H1 (cell line): ENCODE results near the gene FGL2. TPM values are rescaled to one million over a fixed set of nuclear protein-coding genes. Genes with fewer than 3 reads are reported as not detected.

Experiments
- CTCF ChIA-PET: fragments of 300-600 bp; sonication (Branson Sonifier 250); formaldehyde crosslinking; loops from one replicate; lab custom pipeline; 2021; ENCODE audit not compliant: partially characterized antibody; lab: Charles Lee
- POLR2A ChIA-PET: fragments of 300-600 bp; sonication (Branson Sonifier 250); formaldehyde crosslinking; loops from one replicate; lab custom pipeline; 2021; ENCODE audit warnings: inconsistent platforms; ENCODE audit not compliant: partially characterized antibody; lab: Charles Lee
- DNase-seq, 2 experiments: peaks; one replicate each; pipeline versions ENCODE4 v3.0.0 to v3.0.0-alpha.2; 2010 to 2022; ENCODE audit warnings: low spot score in 2 of 2, low read depth in 1 of 2, mixed read lengths in 1 of 2
- FAIRE-seq: peaks from 2 replicates; lab custom pipeline; 2011; peaks lifted over from hg19 to GRCh38; lab: Jason Lieb, UNC
- H2AFZ ChIP-seq: 2 replicates; pipeline ENCODE4 v1.8.1; 2012; ENCODE audit warnings: low read length, inconsistent platforms
- H2AK5ac ChIP-seq: 2 replicates; pipeline ENCODE4 v1.6.1; 2013; ENCODE audit warnings: low read depth, low read length
- H2BK120ac ChIP-seq: replicated peaks from 2 replicates; pipeline ENCODE3; 2013; ENCODE audit warnings: low read depth, low read length, inconsistent platforms
- H2BK12ac ChIP-seq: 2 replicates; pipeline ENCODE4 v1.6.1; 2013; ENCODE audit warnings: low read depth, low read length
- H2BK15ac ChIP-seq: 2 replicates; pipeline ENCODE4 v1.6.1; 2013; ENCODE audit warnings: low read length
- H2BK20ac ChIP-seq: 2 replicates; pipeline ENCODE4 v1.6.1; 2013; ENCODE audit warnings: low read length
- H2BK5ac ChIP-seq: 2 replicates; pipeline ENCODE4 v1.6.1; 2013; ENCODE audit warnings: low read depth, low read length
- H3K14ac ChIP-seq: 2 replicates; pipeline ENCODE4 v1.6.1; 2013; ENCODE audit warnings: inconsistent platforms; ENCODE audit not compliant: insufficient read length
- H3K18ac ChIP-seq: 2 replicates; pipeline ENCODE4 v1.6.1; 2013; ENCODE audit warnings: low read length; ENCODE audit errors: extremely low read depth
- H3K23ac ChIP-seq: 2 replicates; pipeline ENCODE4 v1.6.1; 2013; ENCODE audit warnings: inconsistent platforms; ENCODE audit not compliant: insufficient read length
- H3K23me2 ChIP-seq: 2 replicates; pipeline ENCODE4 v1.6.1; 2013; ENCODE audit warnings: low read depth, low read length
- H3K27ac ChIP-seq: 2 replicates; pipeline ENCODE4 v1.6.1; 2011; ENCODE audit warnings: low read depth, low read length, inconsistent platforms
- H3K27me3 ChIP-seq, 4 experiments: replicated peaks in 1 of 4; 1 replicate in 1 of 4; 2 replicates in 3 of 4; pipeline versions ENCODE4 v1.6.1 to v1.8.1; 2011 to 2013; ENCODE audit warnings: low read length in 3 of 4, mild to moderate bottlenecking in 3 of 4, inconsistent platforms in 2 of 4, mixed read lengths in 2 of 4, moderate library complexity in 1 of 4; ENCODE audit not compliant: control insufficient read depth in 3 of 4, insufficient read depth in 3 of 4; ENCODE audit errors: extremely low read depth in 1 of 4
- H3K36me3 ChIP-seq, 4 experiments: 2 replicates each; pipeline versions ENCODE4 v1.6.1 to v1.8.1; 2011 to 2013; ENCODE audit warnings: mild to moderate bottlenecking in 4 of 4, low read length in 3 of 4, moderate library complexity in 2 of 4, control low read depth in 1 of 4, inconsistent platforms in 1 of 4; ENCODE audit not compliant: insufficient read depth in 4 of 4, control insufficient read depth in 2 of 4
- H3K4ac ChIP-seq: replicated peaks from 2 replicates; pipeline ENCODE3; 2013; ENCODE audit warnings: low read length, low read depth, mixed read lengths, inconsistent platforms; ENCODE audit not compliant: insufficient read length
- H3K4me1 ChIP-seq, 4 experiments: replicated peaks in 1 of 4; 1 replicate in 1 of 4; 2 replicates in 3 of 4; pipeline versions ENCODE4 v1.6.1 to v1.8.1; 2011 to 2013; ENCODE audit warnings: low read length in 3 of 4, inconsistent platforms in 2 of 4, mixed read lengths in 1 of 4; ENCODE audit not compliant: insufficient read depth in 4 of 4, control insufficient read depth in 3 of 4
- H3K4me2 ChIP-seq, 2 experiments: 2 replicates each; pipeline versions ENCODE4 v1.6.1 to v1.8.1; 2011 to 2013; ENCODE audit warnings: low read depth in 2 of 2, low read length in 2 of 2, control low read depth in 1 of 2, inconsistent platforms in 1 of 2, mild to moderate bottlenecking in 1 of 2; ENCODE audit not compliant: insufficient read depth in 1 of 2
- H3K4me3 ChIP-seq, 4 experiments: fragments of 200-600, 300-600 bp in 1 of 4; sonication (generic), shearing (Covaris generic), sonication (Bioruptor Twin) in 1 of 4; 2 replicates each; pipeline versions ENCODE4 v1.5.1 to v1.8.1; 2011 to 2016; ENCODE audit warnings: low read length in 4 of 4, low read depth in 3 of 4, control low read depth in 2 of 4, inconsistent platforms in 2 of 4, mild to moderate bottlenecking in 2 of 4, mixed read lengths in 1 of 4, moderate library complexity in 1 of 4; ENCODE audit not compliant: insufficient read depth in 2 of 4; ENCODE audit errors: extremely low read depth in 1 of 4
- H3K56ac ChIP-seq: replicated peaks from 2 replicates; pipeline ENCODE3; 2013; ENCODE audit warnings: low read depth, mild to moderate bottlenecking, mixed read lengths, low read length, inconsistent platforms; ENCODE audit not compliant: insufficient read length
- H3K79me1 ChIP-seq: 2 replicates; pipeline ENCODE4 v1.6.1; 2013; ENCODE audit warnings: low read depth, low read length, control low read depth
- H3K79me2 ChIP-seq, 2 experiments: 2 replicates each; pipeline versions ENCODE4 v1.6.1 to v1.8.1; 2012 to 2013; ENCODE audit warnings: low read length in 2 of 2, mild to moderate bottlenecking in 2 of 2, inconsistent platforms in 1 of 2; ENCODE audit not compliant: insufficient read depth in 2 of 2, control insufficient read depth in 1 of 2
- H3K9ac ChIP-seq, 4 experiments: replicated peaks in 1 of 4; 1 replicate in 1 of 4; 2 replicates in 3 of 4; pipeline versions ENCODE4 v1.6.1 to v1.8.1; 2011 to 2013; ENCODE audit warnings: low read depth in 3 of 4, low read length in 3 of 4, control low read depth in 2 of 4, mild to moderate bottlenecking in 2 of 4, moderate library complexity in 2 of 4, inconsistent platforms in 1 of 4; ENCODE audit errors: extremely low read depth in 1 of 4
- H3K9me3 ChIP-seq, 2 experiments: 2 replicates each; pipeline versions ENCODE4 v1.6.1 to v1.8.1; 2012 to 2013; ENCODE audit warnings: mild to moderate bottlenecking in 2 of 2, moderate library complexity in 2 of 2, control low read depth in 1 of 2, inconsistent platforms in 1 of 2, low read depth in 1 of 2, low read length in 1 of 2, mixed read lengths in 1 of 2; ENCODE audit not compliant: insufficient read depth in 2 of 2
- H4K20me1 ChIP-seq, 2 experiments: replicated peaks in 1 of 2; 2 replicates each; pipeline versions ENCODE3 to v1.8.1; 2011 to 2013; ENCODE audit warnings: inconsistent platforms in 2 of 2, low read length in 2 of 2, mild to moderate bottlenecking in 1 of 2; ENCODE audit not compliant: insufficient read depth in 2 of 2, control insufficient read depth in 1 of 2
- H4K5ac ChIP-seq: 2 replicates; pipeline ENCODE4 v1.6.1; 2013; ENCODE audit warnings: low read length, low read depth, mixed read lengths, inconsistent platforms; ENCODE audit not compliant: insufficient read length
- H4K8ac ChIP-seq: 2 replicates; pipeline ENCODE4 v1.8.0; 2013; ENCODE audit warnings: mild to moderate bottlenecking, moderate library complexity, low read length, inconsistent platforms; ENCODE audit not compliant: insufficient read depth; ENCODE audit errors: extremely low read depth
- H4K91ac ChIP-seq: replicated peaks from 2 replicates; pipeline ENCODE3; 2013; ENCODE audit warnings: low read length, mixed read lengths, inconsistent platforms; ENCODE audit not compliant: insufficient read length
- CTCF ChIP-seq, 3 experiments: IDR thresholded peaks; 1 replicate in 2 of 3; 2 replicates in 1 of 3; pipeline versions ENCODE4 v1.5.1 to v1.6.1; 2011; ENCODE audit warnings: low read length in 3 of 3, mild to moderate bottlenecking in 3 of 3, inconsistent platforms in 2 of 3, low read depth in 1 of 3, moderate library complexity in 1 of 3; ENCODE audit not compliant: insufficient read depth in 1 of 3; ENCODE audit errors: control extremely low read depth in 1 of 3
- MAX ChIP-seq: IDR thresholded peaks from 2 replicates; pipeline ENCODE4 v1.6.1; 2012; ENCODE audit warnings: inconsistent platforms
- SRF ChIP-seq: IDR thresholded peaks from 2 replicates; pipeline ENCODE4 v1.6.1; 2011; ENCODE audit warnings: mild to moderate bottlenecking, low read depth, low read length, moderate library complexity
- USF2 ChIP-seq: IDR thresholded peaks from 2 replicates; pipeline ENCODE4 v1.6.1; 2011; ENCODE audit warnings: low read length, improper control_type of control experiment
- WGBS, 2 experiments: shearing (Covaris generic) in 1 of 2; methylation state at CpG; one replicate each; pipeline versions ENCODE4 v1.1.6 to v1.1.7; 2013 to 2015; ENCODE audit warnings: low lambda C conversion rate in 2 of 2, mixed read lengths in 2 of 2, inconsistent platforms in 1 of 2, low coverage in 1 of 2, missing lambda C conversion rate in 1 of 2; ENCODE audit not compliant: insufficient replicate concordance in 2 of 2, insufficient coverage in 1 of 2, insufficient read length in 1 of 2; ENCODE audit errors: extremely low coverage in 1 of 2, missing lambda C conversion rate in 1 of 2; 5-methylcytosine and 5-hydroxymethylcytosine counted together
- polyA plus RNA-seq, 7 experiments: library from polyadenylated mRNA; depleted of rRNA in 3 of 7; stranded (reverse) in 5 of 7; unstranded in 2 of 7; fragments of >200 nt in 5 of 7; fragments of 200-250 nt in 2 of 7; gene quantifications; 1 replicate in 5 of 7; 2 replicates in 1 of 7; 4 replicates in 1 of 7; pipeline versions ENCODE4 v1.2.1 to v1.2.3, GENCODE V29; 2011 to 2013; ENCODE audit warnings: missing spikeins in 2 of 7, mixed read lengths in 2 of 7
- total RNA-seq: library from RNA; stranded (reverse); fragmentation: NEBNext Ultra II Directional; extraction: Animal tissue kit (Norgen Biotek cat#: 25700); gene quantifications from 2 replicates; pipeline ENCODE4 v1.2.1, GENCODE V29; 2021

FGL2 gene
- total and polyA plus RNA-seq, 2 of the 8 experiments (the other 6 are each of a cell fraction or from before 2014, with no cell fraction given): not detected

GRCh38 chr7:77239471-77239870 is 39.9 kb upstream of the FGL2 start:
- no peaks in the 10 kb centered on the region for H3K27me3 ChIP-seq
- no peak overlapping the region for H4K5ac ChIP-seq
- H2BK120ac ChIP-seq: no peak overlapping the region
- no peak overlapping the region for H3K4me2 ChIP-seq
- TF ChIP-seq USF2: no peak
- no peak for TF ChIP-seq CTCF (IDR thresholded peaks at IDR 0.05; ENCODE audit: control extremely low read depth in 1 of 3, insufficient read depth in 1 of 3, low read depth in 1 of 3, low read length in 3 of 3)
- TF ChIP-seq SRF: no peak
- TF ChIP-seq MAX: no peak
- no peaks in the 10 kb centered on the region for H4K20me1 ChIP-seq
- no peaks in the 10 kb centered on the region for H3K9me3 ChIP-seq
- no peak overlapping the region for H4K8ac ChIP-seq
- no peak overlapping the region for H3K9ac ChIP-seq
- H3K79me2 ChIP-seq: no peaks in the 10 kb centered on the region
- no peaks in the 10 kb centered on the region for H3K23me2 ChIP-seq
- no peak overlapping the region for H2BK20ac ChIP-seq
- H3K4ac ChIP-seq: no peak overlapping the region
- no peak overlapping the region for H2BK12ac ChIP-seq
- peaks cover 0 to 12% (median 3%) of the 10 kb centered on the region in 4 experiments; a peak in 3 of 7 replicates for H3K4me1 ChIP-seq
- ChIA-PET CTCF (interaction anchor here (0.6 to 3.2 kb wide), 3 partner anchors 8 to 67 kb away, joined by 3 to 23 read pairs (median 4); no protein-coding TSS in a partner anchor), POLR2A (no interaction called here)
- H3K56ac ChIP-seq: no peak overlapping the region
- no peaks in the 10 kb centered on the region for H3K79me1 ChIP-seq
- no peaks in the 10 kb centered on the region for H3K36me3 ChIP-seq
- H3K27ac ChIP-seq: no peak overlapping the region
- H2AK5ac ChIP-seq: no peak overlapping the region
- DNase-seq: no peak
- no peak overlapping the region for H3K4me3 ChIP-seq
- no peak overlapping the region for H2BK15ac ChIP-seq
- H2BK5ac ChIP-seq: no peak overlapping the region
- H3K18ac ChIP-seq: no peak overlapping the region
- no peak overlapping the region for H3K14ac ChIP-seq
- no peak overlapping the region for H4K91ac ChIP-seq
- 91% methylated on average over 3 of the region's 3 CpGs; no CpG with 5 or more reads in 1 of the 2 experiments for WGBS, 2 experiments
- H3K23ac ChIP-seq: no peak overlapping the region
- no peak overlapping the region for H2AFZ ChIP-seq
- no peak for FAIRE-seq
